Stimulated activated CD4-positive, alpha-beta T cell treated with anti-CD3 and anti-CD28 coated beads, Interleukin-15, amount 100 ng/mL, for 48 hours (primary cell): ENCODE measurements around the gene CFAP20DC.
"Not testable (repeated sequence)": the region's sequence is repeated elsewhere in the genome, so short reads cannot be mapped to it uniquely, and the experiment has no call there.

Experiments used
- DNase-seq, 2 donors: peaks; one replicate each; pipeline ENCODE4 v3.0.0-alpha.2; 2020; ENCODE audit warnings: low read depth in 2 of 2

Gene CFAP20DC

GRCh38 chr3:58868097-58868779, 181.6 kb downstream of the CFAP20DC start:
- DNase-seq, result no peak

GRCh38 chr3:58867621-58868020, 182.2 kb downstream of the CFAP20DC start:
- no peak for DNase-seq

DNA sequence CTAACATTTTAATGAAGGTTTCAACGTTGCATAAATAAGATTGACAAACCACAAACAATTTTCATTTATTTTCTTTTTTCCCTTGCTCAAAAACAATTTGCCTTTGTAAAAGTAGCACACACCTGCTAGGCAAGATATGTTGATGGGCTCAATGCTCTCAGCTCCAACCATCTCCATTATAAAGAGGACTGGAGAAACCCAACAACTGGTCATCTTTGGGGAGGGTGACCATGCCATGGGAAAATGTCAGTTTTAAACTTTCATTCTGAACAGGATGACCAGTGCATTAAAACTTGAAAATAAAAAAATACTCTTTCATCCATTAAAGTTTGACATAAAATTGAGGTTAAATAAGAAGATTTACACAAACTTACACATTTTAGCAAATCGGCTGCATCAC, 183.7 kb downstream of the CFAP20DC start:
- DNase-seq, result no peak

GRCh38 chr3:58864480-58864879, 185.3 kb downstream of the CFAP20DC start:
- DNase-seq, result no peak

DNA sequence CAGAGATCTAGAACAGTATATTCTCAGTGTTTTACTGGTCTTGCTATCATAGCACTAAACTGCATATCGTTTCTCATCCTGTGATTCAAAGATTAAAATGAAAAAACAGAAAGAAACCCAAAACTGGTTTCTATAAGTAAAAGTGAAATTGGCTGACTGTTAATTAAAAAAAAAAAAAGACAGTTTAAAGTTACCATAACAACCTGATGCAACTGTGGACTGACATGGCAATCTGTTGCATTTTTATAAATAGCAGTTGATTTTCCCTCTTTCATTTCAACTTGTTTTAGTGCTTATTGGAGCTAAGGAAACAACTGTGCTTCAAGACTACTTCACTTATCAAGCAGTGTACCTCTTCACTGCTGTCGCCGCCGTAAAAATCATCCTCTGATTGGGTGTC, 186.6 kb downstream of the CFAP20DC start:
- no peak for DNase-seq

DNA sequence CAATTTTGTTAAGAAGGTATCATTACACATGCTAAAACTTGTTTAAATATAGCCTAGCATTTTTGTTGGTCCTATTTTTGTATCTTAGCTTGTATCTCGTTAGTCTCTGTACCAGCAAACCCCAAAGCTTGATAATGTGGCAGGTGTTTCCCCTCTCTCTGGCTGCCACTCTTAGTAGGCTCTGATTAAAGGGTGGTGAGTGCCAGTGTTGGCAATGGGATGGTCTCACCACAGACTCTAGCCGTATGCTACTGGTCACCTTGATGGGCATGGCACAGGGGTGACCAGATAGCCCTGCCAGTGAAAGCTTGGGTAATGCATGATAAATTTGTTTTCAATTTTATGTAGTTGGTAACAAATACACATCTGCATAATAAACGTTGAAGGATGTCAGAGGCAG, 188.3 kb downstream of the CFAP20DC start:
- DNase-seq, result no peak

GRCh38 chr3:58858126-58858525, 191.7 kb downstream of the CFAP20DC start:
- no peak for DNase-seq

GRCh38 chr3:58857402-58857801, 192.4 kb downstream of the CFAP20DC start:
- no peak for DNase-seq

GRCh38 chr3:58848826-58849225, 201.0 kb downstream of the CFAP20DC start:
- DNase-seq, result no peak

GRCh38 chr3:58842050-58842747, 207.6 kb downstream of the CFAP20DC start:
- not testable (repeated sequence) for DNase-seq

- no peak for DNase-seq
Observed at GRCh38 chr3:58840949-58841348, 208.9 kb downstream of the CFAP20DC start.

DNA sequence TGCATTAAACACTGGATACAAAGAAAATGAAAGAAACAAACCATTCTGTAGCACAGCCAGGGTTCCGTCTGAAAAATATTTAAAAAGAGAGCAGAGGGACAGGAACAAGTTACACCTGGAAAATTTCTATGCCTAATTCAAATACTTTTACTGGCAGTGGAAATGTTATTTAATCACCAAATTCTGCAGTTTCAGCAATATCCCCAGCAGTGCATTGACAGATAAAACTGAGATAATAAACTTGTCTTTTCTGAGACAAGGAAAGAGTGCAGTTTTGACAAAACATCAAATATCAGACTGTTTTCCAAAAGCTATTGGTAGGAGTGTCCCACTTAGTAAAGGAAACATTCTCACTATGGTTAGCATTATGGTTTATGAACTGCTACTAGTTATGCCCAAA, 209.9 kb downstream of the CFAP20DC start:
- no peak for DNase-seq

DNA sequence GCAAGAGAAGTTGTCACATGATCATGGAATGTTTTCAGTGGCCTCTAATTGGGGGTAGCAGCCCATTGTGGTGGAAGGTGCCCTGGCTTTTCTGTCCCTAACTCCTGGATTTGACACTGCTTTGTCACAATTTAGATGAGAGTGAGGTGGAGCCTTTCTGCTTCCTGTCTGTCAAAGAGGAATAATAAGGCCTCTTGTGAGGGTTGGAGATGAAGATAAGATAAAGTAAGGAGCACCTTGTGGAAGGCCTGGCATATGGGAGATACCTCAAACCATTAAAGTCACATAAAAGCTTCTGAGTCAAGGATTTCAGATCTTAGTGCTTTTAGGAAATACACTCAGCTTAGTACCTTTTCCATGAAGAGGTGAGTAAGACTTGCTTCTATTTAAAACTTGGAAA, 210.6 kb downstream of the CFAP20DC start:
- DNase-seq, result no peak

GRCh38 chr3:58837856-58838255, 212.0 kb downstream of the CFAP20DC start:
- no peak for DNase-seq

DNA sequence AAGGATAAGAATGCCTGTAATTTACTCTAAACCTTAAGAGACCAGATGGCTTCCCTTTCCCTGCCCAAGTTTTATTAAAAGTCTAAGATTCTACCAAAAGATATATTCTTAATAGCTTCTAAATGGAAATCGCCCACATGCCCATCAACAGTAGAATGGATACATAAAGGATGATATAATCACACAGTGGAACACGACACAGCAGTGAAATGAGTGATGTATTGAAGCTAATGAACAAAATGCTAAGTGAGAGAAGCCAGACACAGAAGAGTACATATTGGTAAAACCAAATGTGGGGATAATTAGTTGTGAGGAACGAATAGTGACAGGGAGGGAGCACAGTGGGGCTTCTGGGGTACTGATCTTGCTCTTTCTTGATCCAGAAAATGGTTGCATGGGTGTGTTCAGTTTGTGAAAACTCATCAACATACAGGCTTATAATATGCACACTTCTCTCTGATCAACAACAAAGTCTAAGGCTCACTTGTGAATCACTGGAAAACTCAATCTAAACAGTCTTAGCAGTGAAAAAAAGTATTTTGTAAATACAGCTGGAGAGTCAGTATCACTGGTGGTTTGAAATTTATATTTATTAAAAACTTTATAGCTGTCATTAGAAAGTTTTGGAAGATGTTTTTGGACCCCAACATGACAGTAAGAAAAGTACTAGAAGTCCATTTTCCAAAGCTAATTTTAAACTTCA, 212.5 kb downstream of the CFAP20DC start:
- no peak for DNase-seq

DNA sequence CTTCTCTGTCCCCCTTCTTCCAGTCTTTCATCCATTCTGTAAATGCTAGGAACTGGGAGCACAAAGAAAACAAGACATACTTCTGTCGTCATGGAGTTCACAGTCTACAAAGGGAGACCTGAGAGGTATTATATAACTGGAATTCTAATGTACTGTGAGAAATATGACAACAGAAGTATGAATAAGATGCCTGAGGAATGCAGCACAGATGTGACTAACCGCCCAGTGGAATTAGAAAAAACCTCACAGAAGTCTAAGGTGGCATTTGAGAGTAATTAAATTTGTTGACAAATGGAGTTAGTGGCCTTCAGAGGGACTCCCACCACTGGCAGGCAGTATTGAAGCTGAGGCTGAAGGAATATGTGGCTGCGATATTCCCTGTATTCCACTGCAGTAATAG, 214.7 kb downstream of the CFAP20DC start:
- DNase-seq, result no peak

DNA sequence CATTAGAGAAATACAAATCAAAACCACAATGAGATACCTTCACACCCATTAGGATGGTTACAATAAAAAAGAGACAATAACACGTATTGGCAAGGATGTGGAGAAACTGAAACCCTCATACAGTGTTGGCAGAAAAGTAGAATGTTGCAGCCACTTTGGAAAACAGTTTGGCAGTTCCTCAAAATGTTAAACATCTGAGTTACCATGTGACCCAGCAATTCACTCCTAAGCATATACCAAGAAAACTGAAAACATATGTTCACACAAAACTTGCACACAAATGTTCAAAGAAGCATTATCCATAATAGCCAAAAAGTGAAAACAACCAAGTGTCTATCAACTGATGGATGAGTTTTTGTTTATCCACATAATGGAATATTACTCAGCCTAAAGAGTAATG, 216.3 kb downstream of the CFAP20DC start:
- DNase-seq, result no peak

- no peak for DNase-seq
Observed at GRCh38 chr3:58829321-58830000, 220.4 kb downstream of the CFAP20DC start.

DNA sequence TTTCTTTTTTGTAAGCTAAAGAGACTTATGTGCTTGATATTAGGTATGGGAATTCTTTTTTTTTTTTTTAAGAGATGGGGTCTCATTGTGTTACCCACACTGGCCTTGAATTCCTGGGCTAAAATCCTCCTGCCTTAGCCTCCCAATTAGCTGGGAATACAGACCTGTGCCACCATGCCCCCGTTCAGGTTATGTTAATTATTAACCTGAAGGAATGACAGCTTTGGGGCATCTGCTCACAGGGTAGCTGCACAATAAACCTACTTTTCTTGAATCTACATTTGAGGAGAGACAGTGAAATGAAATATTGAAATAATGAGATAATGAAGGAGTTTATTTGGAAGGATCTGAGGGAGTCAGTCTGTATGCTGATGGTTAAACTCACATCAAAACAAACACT, 225.0 kb downstream of the CFAP20DC start:
- DNase-seq, result no peak

DNA sequence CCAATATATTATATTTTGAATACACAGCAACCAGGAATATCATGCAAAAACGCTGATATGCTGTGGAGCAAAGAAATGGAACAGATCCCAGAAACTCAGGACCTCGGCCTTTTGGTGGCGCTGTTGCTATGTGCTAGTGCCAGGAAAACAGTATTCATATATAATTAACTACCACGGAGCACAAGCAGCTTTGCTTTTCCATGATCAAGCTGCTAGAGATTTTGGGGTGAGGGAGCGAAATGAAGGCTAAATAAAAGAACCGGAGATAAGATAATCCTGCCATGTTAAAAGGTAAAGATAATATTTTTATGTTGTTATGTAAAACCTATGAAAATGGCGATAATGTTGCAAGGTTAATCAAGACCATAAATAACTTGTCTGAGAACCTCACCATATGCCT, 225.5 kb downstream of the CFAP20DC start:
- peak in 1 of 2 donors; percentile 10 for DNase-seq

GRCh38 chr3:58806551-58807244, 243.1 kb downstream of the CFAP20DC start:
- not testable (repeated sequence) for DNase-seq

- DNase-seq, result no peak
Observed at GRCh38 chr3:58804914-58805313, 244.9 kb downstream of the CFAP20DC start.
